ENCODE results near the gene TRAM2.

- TF ChIP-seq POLR2A (IDR thresholded peaks at IDR 0.05) (no peak), CTCF (IDR thresholded peaks at IDR 0.05) (no peak), POLR2AphosphoS5 (IDR thresholded peaks at IDR 0.05) (no peak)
Measured at GRCh38 chr6:52545406-52546119, 31.3 kb downstream of the TRAM2 start.

Measured in suprapubic skin (tissue), 4 donors.